ENCODE data around the gene SULT1C3. TPM values are rescaled to one million over a fixed set of nuclear protein-coding genes. Genes with fewer than 3 reads are reported as not detected.

Gene SULT1C3
- total and polyA plus RNA-seq, 2 of the 8 experiments (the other 6 are each of a cell fraction or from before 2014, with no cell fraction given) = not detected

- no peak for TF ChIP-seq SIRT6 (IDR thresholded peaks at IDR 0.05; ENCODE audit: low read length)
- no peak for TF ChIP-seq SP2 (IDR thresholded peaks at IDR 0.05; ENCODE audit: low read length)
- TF ChIP-seq, protein P1, sequence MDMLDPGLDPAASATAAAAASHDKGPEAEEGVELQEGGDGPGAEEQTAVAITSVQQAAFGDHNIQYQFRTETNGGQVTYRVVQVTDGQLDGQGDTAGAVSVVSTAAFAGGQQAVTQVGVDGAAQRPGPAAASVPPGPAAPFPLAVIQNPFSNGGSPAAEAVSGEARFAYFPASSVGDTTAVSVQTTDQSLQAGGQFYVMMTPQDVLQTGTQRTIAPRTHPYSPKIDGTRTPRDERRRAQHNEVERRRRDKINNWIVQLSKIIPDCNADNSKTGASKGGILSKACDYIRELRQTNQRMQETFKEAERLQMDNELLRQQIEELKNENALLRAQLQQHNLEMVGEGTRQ (IDR thresholded peaks at IDR 0.05; ENCODE audit: low read length) = no peak
- no peak for TF ChIP-seq FOSL1 (IDR thresholded peaks at IDR 0.05; ENCODE audit: insufficient read depth, low read depth, low read length)
- TF ChIP-seq CHD2 (IDR thresholded peaks at IDR 0.05; ENCODE audit: low read length) = no peak
- TF ChIP-seq SP1 (IDR thresholded peaks at IDR 0.05; ENCODE audit: low read depth, low read length) = no peak
- TF ChIP-seq, protein P2, sequence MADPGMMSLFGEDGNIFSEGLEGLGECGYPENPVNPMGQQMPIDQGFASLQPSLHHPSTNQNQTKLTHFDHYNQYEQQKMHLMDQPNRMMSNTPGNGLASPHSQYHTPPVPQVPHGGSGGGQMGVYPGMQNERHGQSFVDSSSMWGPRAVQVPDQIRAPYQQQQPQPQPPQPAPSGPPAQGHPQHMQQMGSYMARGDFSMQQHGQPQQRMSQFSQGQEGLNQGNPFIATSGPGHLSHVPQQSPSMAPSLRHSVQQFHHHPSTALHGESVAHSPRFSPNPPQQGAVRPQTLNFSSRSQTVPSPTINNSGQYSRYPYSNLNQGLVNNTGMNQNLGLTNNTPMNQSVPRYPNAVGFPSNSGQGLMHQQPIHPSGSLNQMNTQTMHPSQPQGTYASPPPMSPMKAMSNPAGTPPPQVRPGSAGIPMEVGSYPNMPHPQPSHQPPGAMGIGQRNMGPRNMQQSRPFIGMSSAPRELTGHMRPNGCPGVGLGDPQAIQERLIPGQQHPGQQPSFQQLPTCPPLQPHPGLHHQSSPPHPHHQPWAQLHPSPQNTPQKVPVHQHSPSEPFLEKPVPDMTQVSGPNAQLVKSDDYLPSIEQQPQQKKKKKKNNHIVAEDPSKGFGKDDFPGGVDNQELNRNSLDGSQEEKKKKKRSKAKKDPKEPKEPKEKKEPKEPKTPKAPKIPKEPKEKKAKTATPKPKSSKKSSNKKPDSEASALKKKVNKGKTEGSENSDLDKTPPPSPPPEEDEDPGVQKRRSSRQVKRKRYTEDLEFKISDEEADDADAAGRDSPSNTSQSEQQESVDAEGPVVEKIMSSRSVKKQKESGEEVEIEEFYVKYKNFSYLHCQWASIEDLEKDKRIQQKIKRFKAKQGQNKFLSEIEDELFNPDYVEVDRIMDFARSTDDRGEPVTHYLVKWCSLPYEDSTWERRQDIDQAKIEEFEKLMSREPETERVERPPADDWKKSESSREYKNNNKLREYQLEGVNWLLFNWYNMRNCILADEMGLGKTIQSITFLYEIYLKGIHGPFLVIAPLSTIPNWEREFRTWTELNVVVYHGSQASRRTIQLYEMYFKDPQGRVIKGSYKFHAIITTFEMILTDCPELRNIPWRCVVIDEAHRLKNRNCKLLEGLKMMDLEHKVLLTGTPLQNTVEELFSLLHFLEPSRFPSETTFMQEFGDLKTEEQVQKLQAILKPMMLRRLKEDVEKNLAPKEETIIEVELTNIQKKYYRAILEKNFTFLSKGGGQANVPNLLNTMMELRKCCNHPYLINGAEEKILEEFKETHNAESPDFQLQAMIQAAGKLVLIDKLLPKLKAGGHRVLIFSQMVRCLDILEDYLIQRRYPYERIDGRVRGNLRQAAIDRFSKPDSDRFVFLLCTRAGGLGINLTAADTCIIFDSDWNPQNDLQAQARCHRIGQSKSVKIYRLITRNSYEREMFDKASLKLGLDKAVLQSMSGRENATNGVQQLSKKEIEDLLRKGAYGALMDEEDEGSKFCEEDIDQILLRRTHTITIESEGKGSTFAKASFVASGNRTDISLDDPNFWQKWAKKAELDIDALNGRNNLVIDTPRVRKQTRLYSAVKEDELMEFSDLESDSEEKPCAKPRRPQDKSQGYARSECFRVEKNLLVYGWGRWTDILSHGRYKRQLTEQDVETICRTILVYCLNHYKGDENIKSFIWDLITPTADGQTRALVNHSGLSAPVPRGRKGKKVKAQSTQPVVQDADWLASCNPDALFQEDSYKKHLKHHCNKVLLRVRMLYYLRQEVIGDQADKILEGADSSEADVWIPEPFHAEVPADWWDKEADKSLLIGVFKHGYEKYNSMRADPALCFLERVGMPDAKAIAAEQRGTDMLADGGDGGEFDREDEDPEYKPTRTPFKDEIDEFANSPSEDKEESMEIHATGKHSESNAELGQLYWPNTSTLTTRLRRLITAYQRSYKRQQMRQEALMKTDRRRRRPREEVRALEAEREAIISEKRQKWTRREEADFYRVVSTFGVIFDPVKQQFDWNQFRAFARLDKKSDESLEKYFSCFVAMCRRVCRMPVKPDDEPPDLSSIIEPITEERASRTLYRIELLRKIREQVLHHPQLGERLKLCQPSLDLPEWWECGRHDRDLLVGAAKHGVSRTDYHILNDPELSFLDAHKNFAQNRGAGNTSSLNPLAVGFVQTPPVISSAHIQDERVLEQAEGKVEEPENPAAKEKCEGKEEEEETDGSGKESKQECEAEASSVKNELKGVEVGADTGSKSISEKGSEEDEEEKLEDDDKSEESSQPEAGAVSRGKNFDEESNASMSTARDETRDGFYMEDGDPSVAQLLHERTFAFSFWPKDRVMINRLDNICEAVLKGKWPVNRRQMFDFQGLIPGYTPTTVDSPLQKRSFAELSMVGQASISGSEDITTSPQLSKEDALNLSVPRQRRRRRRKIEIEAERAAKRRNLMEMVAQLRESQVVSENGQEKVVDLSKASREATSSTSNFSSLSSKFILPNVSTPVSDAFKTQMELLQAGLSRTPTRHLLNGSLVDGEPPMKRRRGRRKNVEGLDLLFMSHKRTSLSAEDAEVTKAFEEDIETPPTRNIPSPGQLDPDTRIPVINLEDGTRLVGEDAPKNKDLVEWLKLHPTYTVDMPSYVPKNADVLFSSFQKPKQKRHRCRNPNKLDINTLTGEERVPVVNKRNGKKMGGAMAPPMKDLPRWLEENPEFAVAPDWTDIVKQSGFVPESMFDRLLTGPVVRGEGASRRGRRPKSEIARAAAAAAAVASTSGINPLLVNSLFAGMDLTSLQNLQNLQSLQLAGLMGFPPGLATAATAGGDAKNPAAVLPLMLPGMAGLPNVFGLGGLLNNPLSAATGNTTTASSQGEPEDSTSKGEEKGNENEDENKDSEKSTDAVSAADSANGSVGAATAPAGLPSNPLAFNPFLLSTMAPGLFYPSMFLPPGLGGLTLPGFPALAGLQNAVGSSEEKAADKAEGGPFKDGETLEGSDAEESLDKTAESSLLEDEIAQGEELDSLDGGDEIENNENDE (IDR thresholded peaks at IDR 0.05; ENCODE audit: insufficient replicate concordance, low read length) = no peak
- TF ChIP-seq TBP (IDR thresholded peaks at IDR 0.05; ENCODE audit: low read depth, low read length) = no peak
- no peak for TF ChIP-seq CEBPB (IDR thresholded peaks at IDR 0.05; ENCODE audit: low read depth, low read length)
Measured at GRCh38 chr2:108222261-108222660, 17.5 kb upstream of the SULT1C3 start (continued).

All from H1 (cell line).